ENCODE measurements around the gene EHF. TPM values are rescaled to one million over a fixed set of nuclear protein-coding genes. Genes with fewer than 3 reads are reported as not detected.

The EHF gene
- total RNA-seq, 2 experiments from 2014 or later: not detected

DNA sequence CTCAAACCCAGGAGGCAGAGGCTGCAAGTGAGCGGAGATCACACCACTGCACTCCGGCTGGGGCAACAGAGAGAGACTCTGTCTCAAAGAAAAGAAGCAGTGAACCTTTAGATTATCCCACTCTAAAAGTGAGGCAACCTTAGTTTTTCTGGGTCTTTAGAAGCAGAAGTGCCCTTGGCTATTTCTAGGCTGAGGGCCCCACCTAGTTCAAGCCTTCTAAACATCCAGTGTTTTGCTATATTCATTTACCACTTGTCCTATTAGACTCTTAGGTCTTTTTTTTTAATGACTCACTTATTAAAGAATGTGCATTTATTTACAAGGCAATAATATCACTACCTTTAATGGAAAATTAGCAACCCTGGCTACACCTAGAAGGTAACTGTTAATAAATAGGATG, 16.7 kb upstream of the EHF start:
- H3K27me3 Mint-ChIP-seq: peaks cover 15% of the 10 kb centered on the region
- no peak overlapping the region for H3K27ac Mint-ChIP-seq
- H3K9me3 Mint-ChIP-seq: no peaks in the 10 kb centered on the region
- CTCF ChIA-PET: interaction anchor here (1.2 kb wide), 1 partner anchor 17 kb away, joined by 4 read pairs; no protein-coding TSS in a partner anchor
- intact Hi-C loops (cut with micrococcal nuclease): no loop called here
- peaks cover 11% of the 10 kb centered on the region for H3K4me1 Mint-ChIP-seq (ENCODE audit: low read depth)
- TF ChIP-seq, protein P1, sequence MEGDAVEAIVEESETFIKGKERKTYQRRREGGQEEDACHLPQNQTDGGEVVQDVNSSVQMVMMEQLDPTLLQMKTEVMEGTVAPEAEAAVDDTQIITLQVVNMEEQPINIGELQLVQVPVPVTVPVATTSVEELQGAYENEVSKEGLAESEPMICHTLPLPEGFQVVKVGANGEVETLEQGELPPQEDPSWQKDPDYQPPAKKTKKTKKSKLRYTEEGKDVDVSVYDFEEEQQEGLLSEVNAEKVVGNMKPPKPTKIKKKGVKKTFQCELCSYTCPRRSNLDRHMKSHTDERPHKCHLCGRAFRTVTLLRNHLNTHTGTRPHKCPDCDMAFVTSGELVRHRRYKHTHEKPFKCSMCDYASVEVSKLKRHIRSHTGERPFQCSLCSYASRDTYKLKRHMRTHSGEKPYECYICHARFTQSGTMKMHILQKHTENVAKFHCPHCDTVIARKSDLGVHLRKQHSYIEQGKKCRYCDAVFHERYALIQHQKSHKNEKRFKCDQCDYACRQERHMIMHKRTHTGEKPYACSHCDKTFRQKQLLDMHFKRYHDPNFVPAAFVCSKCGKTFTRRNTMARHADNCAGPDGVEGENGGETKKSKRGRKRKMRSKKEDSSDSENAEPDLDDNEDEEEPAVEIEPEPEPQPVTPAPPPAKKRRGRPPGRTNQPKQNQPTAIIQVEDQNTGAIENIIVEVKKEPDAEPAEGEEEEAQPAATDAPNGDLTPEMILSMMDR (IDR thresholded peaks at IDR 0.05): no peak
- DNase-seq: no peak
- POLR2A ChIA-PET: no interaction called here
- no peak for ATAC-seq
- H3K36me3 Mint-ChIP-seq (ENCODE audit: low read depth): no peaks in the 10 kb centered on the region
- H3K4me3 Mint-ChIP-seq: no peak overlapping the region

DNA sequence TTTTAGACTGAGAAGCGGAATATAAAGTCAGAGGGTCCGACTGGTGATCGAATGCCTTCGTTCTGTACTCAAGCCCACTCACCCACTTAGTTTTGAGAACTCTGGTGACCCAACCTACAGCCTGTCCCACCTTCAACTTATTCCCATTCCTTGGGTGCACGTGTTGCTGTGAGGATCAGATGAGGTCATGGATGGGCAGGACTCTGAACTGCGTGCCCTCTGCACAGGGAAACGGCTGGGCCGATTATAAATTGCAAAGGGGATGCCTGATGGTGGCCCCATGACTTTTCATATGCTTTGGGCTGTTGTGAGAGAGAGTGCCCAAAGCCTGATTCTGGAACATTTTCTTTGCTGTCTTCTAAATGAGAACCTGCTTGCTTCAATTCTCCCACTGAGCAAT, 16.0 kb upstream of the EHF start:
- H3K27ac Mint-ChIP-seq: no peak overlapping the region
- no peaks in the 10 kb centered on the region for H3K9me3 Mint-ChIP-seq
- ATAC-seq (no peak), DNase-seq (no peak)
- POLR2A ChIA-PET: no interaction called here
- H3K27me3 Mint-ChIP-seq: peaks cover 14% of the 10 kb centered on the region
- H3K4me3 Mint-ChIP-seq: no peak overlapping the region
- H3K36me3 Mint-ChIP-seq (ENCODE audit: low read depth): no peaks in the 10 kb centered on the region
- intact Hi-C loops (cut with micrococcal nuclease): no loop called here
- peaks cover 6% of the 10 kb centered on the region for H3K4me1 Mint-ChIP-seq (ENCODE audit: low read depth)
- CTCF ChIA-PET: no interaction called here
- TF ChIP-seq, protein P1 (IDR thresholded peaks at IDR 0.05): no peak

DNA sequence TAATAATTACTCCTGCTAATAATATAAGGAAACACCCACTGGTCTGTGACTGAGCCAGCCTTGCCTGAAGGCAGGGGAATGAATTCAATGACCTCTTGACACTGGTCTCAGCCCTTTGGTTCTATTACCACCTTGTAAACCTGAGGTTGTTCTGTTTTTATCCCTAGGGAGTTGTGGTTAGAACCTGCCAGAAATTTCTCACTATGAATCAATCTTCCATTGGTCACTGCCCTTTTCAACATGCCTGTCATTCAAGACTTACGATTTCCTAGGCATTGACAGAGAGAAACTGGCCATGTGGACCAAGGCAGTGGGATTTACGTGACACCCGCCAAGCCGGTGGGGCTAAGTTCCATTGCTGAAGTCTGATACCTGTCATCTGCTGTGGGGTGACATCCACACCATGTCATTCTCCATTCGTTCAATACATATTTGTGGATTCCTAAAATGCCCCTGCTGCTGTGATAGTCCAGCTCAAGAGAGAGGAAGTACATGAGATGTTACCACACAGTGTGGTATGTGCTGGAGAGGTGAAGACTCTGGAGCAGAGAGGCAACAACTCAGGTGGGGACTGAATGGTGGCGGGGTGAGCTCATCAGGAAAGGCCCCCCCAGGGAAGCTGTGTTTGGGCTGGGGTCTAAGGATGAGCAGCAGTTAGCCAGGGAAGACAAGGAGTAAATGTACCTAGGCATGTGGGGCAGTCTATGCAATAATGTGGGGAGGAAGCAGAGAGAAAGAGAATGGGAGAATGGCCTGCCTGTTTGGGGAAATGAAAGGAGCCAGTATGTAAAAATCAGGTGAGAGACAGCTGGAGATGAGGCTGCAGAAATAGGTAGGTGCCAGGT, 15.2 kb upstream of the EHF start:
- POLR2A ChIA-PET: no interaction called here
- CTCF ChIA-PET: no interaction called here
- Mint-ChIP-seq H3K4me3 (no peak overlapping the region), H3K27me3 (peaks cover 14% of the 10 kb centered on the region), H3K4me1 (ENCODE audit: low read depth) (no peaks in the 10 kb centered on the region), H3K9me3 (no peaks in the 10 kb centered on the region), H3K27ac (no peak overlapping the region), H3K36me3 (ENCODE audit: low read depth) (no peaks in the 10 kb centered on the region)
- ATAC-seq: no peak
- DNase-seq: no peak
- intact Hi-C loops (cut with micrococcal nuclease): no loop called here
- TF ChIP-seq, protein P1 (IDR thresholded peaks at IDR 0.05): no peak

DNA sequence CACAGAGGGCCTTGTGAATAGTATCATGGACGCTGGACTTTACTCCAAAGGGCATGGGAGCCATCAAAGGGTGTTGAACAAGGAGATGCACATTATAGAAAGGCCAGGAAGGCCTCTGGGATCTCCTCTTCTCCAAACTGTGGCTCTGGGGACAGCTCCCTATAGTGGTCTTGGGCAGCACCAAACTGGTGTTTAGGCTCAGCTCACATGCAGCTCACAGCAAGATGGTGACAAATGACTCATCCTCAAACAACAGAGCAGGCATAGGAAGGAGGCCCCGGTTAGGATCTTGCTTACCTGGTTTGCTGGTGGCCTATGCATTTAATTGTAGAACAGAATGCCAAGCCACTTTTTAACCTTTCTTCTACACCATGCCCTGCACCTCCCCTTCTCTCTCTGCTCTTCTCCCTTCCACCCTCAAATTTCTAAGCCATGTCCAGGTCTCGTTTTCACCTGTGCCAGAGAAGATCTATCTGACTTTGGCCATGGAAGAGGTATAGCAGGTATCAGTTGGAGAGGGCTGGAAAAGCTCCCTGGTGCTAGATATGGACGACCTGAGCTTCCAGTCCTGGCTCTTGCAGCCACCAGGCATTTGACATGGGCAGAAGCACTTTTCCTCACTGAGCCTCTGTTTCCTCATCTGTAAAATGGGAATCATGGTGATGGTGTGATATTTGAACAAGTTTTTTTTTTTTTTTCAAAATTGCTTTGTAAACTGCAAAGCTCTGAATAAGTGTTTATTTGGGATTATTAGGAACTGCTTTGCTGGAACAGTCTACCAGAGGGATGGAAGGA, 14.4 kb upstream of the EHF start:
- Mint-ChIP-seq H3K36me3 (ENCODE audit: low read depth) (no peaks in the 10 kb centered on the region), H3K4me3 (no peak overlapping the region), H3K27me3 (peaks cover 17% of the 10 kb centered on the region), H3K9me3 (no peaks in the 10 kb centered on the region), H3K27ac (no peak overlapping the region), H3K4me1 (ENCODE audit: low read depth) (no peaks in the 10 kb centered on the region)
- ATAC-seq (no peak), DNase-seq (no peak)
- intact Hi-C loops (cut with micrococcal nuclease): no loop called here
- TF ChIP-seq, protein P1 (IDR thresholded peaks at IDR 0.05): no peak
- ChIA-PET POLR2A (no interaction called here), CTCF (no interaction called here)

Measured in activated CD8-positive, alpha-beta T cell treated with anti-CD3 and anti-CD28 coated beads for 36 hours (primary cell).